GM21825 (cell line): Measurements from ENCODE around the gene NDUFS5.
"Not testable (repeated sequence)": the region's sequence is repeated elsewhere in the genome, so short reads cannot be mapped to it uniquely, and the experiment has no call there.

Experiments used
- ATAC-seq: cut with Tn5 transposase; IDR thresholded peaks from one replicate; pipeline ENCODE4 v1.9.1; 2021; ENCODE audit warnings: mild to moderate bottlenecking, moderate library complexity; ENCODE audit not compliant: unreplicated experiment

Gene NDUFS5

DNA sequence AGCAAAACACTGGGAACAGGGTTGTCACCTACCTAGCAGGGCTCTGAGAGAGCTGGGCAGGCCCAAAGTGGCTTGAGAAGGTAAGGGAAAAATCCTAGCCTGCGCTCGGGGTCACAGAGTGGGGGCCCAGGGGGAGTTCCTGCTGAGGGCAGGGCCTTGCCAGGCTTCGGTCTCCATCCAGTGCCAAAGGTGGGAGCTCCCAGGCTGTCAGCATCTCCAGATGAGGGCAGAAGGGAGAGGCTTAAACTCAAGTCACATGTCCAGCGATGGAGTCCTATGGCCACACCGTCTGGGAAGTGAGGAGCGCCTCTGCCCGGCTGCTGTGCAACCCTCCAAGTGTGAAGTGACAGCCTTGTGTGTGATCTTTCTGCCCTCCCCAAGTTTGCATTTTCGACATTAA lies 11.2 kb upstream of the NDUFS5 start:
- not testable (repeated sequence) for ATAC-seq

DNA sequence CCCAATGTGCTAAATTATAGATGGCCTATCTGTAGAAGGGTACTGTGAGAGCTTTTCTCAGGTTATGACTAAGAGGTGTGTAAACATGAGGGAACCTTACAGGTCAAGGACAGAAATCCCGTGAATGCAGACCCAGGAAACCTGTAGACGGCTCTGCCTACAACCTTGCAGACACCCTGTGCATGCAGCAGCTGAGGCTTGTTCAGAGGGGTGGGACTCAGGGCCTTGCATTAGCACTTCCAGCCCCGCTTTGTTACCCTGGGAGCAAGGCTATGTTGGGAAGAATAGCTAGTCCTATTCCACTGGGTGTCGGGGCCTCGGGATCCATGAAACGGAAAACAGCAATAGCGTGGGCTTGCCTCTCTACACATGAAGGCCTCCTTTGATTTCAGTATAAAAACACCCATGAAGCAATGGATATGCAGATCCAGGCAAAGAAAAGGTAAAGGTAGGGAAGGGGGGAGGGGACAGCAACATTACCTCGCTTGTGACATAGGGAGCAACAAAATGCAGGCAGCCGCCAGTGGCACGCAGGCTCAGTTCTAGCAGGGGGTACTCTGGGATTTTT lies 9.5 kb upstream of the NDUFS5 start:
- ATAC-seq, result no peak

DNA sequence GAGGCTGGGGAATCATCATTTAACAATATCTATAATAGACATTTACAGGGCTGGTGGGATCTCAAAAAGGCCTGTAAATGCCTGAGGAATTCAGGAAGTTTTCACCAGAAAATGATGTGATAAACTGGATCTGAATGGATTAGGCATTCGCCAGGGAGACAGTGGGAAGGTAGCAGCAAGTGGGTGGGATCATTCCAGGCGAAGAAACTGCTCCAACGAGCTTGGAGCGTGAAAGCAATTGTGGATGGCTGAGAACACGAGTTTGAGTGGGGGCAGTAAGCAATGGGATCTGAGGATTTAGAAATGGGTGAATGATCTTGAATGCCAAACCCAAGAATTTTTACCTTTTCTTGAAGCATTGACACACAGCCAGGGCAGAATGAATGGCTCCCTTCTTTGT lies 8.9 kb upstream of the NDUFS5 start:
- no peak for ATAC-seq

GRCh38 chr1:39020494-39020893 lies 5.7 kb upstream of the NDUFS5 start:
- ATAC-seq, result not testable (repeated sequence)

DNA sequence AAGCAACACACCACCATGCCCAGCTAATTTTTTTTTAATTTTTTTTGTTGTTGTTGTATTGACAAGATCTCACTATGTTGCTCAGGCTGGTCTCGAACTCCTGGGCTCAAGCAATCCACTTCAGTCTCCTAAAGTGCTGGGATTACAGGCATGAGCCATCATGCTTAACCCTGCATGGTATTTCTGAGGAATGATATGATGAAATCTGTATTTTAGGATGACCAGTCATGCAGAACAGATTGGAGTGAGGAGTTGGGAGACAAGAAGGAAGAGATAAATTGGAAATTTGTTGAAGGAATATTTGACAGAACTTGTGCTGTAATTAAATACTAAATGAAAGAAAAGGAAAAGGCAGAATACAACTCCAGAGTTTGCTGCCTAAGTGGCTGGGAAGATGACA lies 4.7 kb upstream of the NDUFS5 start:
- no peak for ATAC-seq

DNA sequence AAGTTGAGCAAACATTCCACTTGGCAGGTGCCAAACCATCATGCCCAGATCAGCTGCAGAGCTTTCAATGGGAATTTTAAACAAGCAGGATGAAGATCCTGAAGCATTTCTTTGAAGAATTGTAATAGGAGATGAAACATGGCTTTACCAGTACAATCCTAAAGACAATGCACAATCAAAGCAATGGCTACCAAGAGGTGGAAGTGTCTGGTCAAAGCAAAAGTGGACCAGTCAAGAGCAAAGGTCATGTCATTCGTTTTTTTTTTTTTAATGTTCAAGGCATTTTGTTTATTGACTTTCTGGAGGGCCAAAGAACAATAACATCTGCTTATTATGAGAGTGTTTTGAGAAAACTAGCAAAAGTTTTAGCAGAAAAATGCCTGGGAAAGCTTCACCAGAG lies 3.0 kb upstream of the NDUFS5 start:
- ATAC-seq, result no peak

DNA sequence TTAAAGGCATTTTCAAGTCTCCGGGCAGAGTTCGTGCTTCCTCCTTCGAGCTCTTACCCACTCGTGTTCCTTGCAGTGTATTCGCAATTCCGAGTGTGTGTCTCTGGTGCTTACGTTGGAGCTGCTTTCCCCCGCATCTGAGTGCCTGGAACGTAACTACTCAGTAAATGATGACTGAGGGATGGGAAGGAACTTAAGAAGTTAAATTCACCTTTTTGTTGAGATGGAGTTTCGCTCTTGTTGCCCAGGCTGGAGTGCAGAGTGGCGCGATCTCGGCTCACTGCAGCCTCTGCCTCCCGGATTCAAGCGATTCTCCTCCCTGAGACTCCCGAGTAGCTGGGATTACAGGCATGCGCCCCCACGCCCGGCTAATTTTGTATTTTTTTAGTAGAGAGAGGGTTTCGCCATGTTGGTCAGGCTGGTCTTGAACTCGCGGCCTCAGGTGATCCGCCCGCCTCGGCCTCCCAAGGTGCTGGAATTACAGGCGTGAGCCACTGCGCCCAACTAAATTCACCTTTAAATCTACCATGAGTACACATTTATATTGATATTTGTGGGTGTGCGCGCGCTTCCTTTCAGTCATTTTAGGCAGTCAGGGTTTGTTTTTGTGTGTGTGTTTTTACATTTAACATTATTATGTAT lies 837 bp downstream of the NDUFS5 start:
- no peak for ATAC-seq

DNA sequence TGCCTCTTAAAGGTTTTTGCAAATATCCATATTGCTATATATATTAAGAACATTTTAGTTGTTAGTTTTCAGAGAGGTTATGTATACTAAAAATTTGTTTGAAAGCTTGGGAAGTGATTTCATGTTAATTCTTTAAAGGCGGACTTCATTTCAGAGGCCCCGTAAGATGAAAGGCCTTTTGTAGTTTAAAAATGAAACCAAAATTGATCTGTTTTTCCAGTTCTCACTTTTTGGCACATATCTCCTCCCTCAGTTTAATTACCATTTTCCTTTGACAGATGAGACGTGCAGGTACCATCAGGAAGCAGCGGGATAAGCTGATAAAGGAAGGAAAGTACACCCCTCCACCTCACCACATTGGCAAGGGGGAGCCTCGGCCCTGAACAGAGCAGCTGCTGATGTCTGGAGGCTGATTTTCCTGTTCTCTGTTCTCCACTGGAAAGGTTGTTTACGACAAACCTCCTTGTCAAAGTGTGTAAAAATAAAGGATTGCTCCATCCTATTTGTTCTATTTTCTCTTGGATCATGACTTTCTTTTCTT lies 8.0 kb downstream of the NDUFS5 start:
- ATAC-seq, result no peak

GRCh38 chr1:39036678-39037077 lies 10.5 kb downstream of the NDUFS5 start:
- no peak for ATAC-seq

DNA sequence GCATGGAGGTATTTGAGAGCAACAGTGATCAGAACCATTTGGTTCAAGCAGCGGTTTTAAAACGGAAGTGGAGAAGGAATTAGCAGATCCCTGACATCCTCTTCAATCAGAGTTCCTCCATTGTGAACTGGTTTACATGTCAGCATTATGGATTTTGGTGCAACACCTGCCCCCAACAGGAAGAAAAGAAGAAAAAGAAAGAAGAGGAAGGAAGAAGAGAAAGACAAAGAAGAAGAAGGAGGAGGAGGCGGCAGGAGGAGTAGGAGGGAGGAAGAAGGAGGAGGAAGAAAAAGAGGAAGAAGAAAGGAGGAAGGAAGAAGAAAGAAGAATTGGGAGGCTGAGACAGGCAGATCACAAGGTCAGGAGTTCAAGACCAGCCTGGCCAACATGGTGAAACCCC lies 17.4 kb downstream of the NDUFS5 start:
- no peak for ATAC-seq

GRCh38 chr1:39044762-39045161 lies 18.6 kb downstream of the NDUFS5 start:
- ATAC-seq, result no peak

DNA sequence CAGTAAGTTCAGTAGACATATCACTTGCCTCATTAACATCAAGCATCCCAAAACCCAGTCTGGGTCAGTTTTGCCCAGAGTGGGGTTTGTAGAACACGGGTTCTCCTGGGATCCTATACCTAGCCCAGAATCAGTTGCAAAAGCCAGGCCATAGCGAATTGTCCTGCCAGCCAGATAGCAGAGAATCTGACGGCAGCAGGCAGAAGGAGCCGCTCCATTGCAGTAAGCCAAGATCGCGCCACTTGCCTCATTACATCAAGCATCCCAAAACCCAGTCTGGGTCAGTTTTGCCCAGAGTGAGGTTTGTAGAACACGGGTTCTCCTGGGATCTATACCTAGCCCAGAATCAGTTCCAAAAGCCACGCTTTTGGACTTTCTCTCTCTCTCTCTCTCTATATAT lies 19.1 kb downstream of the NDUFS5 start:
- no peak for ATAC-seq

DNA sequence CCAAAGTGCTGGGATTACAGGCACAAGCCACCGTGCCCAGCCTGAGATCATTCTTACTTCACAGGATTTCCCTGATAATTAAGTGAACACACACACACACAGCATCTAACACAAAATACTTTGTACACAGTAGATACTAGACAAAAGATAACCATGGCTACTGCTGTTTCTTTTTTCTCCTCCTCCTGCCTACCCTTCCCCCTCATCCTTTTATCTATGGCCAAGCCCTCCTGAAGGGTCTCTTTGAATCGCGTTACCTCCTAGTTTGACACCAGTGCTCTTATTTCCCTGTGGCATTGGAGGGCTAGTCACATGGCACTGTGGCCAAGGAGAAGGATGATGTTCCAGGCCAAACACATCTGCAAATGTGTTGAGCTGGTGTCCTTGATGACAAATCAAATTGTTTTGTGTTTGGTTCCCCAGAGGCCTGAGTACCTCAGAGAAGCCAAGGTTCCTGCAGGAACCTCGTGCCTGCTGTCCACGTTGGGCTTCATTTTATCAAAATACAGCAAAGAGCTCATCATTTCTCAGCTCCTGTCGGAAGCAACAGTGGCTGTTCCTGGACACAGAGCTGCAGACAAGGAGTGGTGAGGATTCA lies 20.6 kb downstream of the NDUFS5 start:
- ATAC-seq, result no peak

DNA sequence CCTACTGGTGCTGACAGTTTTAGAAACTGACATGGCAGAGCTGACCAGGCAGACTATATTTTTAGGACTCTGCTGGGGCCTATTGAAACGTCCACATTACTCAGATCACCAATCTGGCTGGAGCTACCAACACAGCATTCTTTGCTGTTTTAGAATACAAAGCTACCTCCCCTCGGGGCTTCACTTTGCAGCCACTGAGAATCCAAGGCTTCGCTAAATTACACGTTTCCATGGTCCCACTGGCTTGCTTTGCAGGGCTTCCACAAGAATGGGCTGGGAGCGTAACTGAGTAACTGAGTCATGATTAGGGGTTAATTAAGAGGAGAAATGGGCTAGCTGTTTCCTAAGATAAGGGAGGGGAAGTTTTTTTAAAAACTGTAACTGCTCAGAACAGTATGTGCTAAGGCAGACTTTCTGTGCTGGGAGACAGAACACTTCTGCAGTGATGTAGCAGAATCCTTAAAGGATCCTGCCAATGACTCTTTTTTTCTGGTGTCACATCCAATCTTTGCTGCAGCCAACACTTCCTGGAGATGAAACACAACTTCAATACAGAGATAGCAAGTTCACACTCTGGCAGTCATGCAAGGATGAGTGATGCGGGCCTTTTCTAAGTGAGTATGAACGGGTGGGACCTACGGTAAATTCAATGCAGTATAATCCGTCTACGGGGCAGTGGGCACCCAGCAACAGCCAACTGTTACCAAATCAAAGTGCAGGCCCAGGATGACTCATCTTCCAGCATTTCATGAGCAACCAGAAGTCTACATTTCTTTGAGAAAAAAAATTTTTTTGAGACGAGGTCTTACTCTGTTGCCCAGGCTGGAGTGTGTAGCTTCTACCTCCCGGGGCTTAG lies 21.5 kb downstream of the NDUFS5 start:
- ATAC-seq, result no peak

DNA sequence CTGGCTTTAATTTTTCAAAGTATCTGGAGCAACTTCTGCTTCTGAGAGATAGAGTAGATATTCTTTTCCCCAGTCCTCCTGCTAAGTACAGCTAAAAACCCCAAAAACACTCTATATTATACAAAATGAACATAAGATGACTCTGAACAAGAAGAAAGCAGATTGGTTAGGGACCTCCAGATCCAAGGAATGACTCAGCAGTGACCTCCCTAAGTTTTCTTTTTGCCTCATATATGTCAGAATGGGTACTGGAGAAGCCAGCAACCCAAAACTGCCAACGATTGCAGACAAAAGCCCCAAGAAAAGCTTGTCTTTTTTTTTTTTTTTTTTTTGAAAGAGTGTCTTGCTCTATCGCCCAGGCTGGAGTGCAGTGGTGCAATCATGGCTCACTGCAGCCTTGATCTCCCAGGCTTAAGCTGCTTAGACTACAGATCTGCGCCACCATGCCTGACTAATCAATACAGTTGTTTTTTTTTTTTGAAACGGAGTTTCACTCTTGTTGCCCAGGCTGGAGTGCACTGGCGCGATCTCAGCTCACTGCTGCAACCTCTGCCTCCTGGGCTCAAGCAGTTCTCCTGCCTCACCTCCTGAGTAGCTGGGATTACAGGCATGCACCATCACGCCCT lies 22.7 kb downstream of the NDUFS5 start:
- no peak for ATAC-seq

DNA sequence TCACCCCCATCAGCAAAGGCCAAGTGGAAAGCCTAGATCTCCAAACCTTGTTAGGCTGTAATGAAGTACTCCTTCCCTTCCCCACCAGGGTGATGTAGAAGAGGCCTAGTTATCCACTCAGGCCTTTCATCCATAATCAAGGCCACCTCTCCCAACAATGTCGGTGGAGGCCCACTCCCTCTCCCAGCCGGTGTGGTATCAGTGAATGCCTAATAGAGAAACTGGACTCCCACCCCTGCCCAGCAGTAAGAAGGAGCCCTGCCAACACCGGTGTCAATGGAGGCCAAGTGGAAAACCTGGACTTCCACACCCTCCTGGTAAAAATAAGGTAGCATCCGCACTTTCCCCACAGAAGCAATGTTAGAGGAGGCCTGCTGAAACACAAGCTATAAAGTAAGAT lies 23.9 kb downstream of the NDUFS5 start:
- no peak for ATAC-seq

DNA sequence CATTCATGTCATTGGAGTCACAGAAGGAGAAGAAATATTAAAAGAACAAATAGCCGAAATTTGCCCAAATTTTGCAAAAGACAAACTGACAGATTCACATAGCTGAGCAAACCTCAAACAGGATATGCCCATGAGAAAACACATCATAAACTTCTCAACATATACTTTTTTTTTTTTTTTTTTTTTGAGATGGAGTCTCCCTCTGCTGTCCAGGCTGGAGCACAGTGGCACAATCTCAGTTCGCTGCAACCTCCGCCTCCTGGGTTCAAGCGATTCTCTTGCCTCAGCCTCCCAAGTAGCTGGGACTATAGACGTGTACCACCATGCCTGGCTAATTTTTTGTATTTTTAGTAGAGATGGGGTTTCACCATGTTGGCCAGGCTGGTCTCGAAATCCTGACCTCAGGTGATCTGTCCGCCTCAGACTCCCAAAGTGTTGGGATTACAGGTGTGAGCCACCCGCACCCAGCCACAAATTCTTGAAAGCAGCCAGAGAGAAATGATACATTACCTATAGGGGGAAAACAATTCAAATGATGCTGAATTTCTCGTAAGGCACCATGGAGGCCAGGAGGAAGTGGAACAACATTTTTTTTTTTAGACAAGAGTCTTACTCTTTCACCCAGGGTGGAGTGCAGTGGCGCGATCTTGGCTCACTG lies 25.2 kb downstream of the NDUFS5 start:
- ATAC-seq, result not testable (repeated sequence)

- no peak for ATAC-seq
Observed at GRCh38 chr1:39051956-39052355, 25.8 kb downstream of the NDUFS5 start.

DNA sequence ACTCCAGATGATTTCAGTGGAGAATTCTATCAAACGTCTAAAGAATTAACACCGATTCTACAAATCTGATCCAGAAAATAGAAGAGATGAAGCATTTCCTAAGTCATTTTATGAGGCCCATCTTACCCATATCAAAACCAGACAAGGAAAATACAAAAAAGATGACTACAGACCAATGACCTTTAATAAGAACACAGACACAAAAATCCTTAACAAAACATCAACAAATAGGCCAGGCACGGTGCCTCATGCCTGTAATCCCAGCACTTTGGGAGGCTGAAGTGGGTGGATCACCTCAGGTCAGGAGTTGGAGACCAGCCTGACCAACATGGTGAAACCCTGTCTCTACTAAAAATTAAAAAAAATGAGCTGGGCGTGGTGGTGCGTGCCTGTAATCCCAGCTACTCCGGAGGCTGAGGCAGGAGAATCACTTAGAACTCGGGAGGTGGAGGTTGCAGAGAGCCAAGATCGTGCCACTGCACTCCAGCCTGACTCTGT lies 29.1 kb downstream of the NDUFS5 start:
- not testable (repeated sequence) for ATAC-seq

- not testable (repeated sequence) for ATAC-seq
Observed at GRCh38 chr1:39061516-39061915, 35.4 kb downstream of the NDUFS5 start.
